HL-60 (cell line): ENCODE data around the gene CCDC93.

Experiments used
- DNase-seq, 2 experiments: peaks; one replicate each; pipeline ENCODE4 v3.0.0-alpha.2; 2010 to 2020; ENCODE audit warnings: low read depth in 1 of 2, low spot score in 1 of 2
- H3K27ac ChIP-seq: fragments of 250-450 bp; sonication (Bioruptor Pico); replicated peaks from 2 replicates; pipeline ENCODE4 v1.5.1; 2020; ENCODE audit warnings: mild to moderate bottlenecking, moderate library complexity
- H3K27me3 ChIP-seq: fragments of 250-450 bp; sonication (Bioruptor Pico); 2 replicates; pipeline ENCODE4 v1.5.1; 2021; ENCODE audit warnings: mild to moderate bottlenecking, moderate library complexity; ENCODE audit not compliant: insufficient read depth, poor library complexity, severe bottlenecking
- H3K4me3 ChIP-seq: replicated peaks from 2 replicates; pipeline ENCODE4 v1.5.1; 2011; ENCODE audit warnings: mild to moderate bottlenecking, control low read depth, low read length; ENCODE audit not compliant: insufficient read depth
- GABPA ChIP-seq: IDR thresholded peaks from 2 replicates; pipeline ENCODE4 v1.6.1; 2012; ENCODE audit warnings: low read depth
- POLR2AphosphoS5 ChIP-seq: IDR thresholded peaks from 2 replicates; pipeline ENCODE4 v1.6.1; 2012; ENCODE audit warnings: low read depth
- REST ChIP-seq: IDR thresholded peaks from 2 replicates; pipeline ENCODE4 v1.6.1; 2012; ENCODE audit warnings: low read depth; ENCODE audit not compliant: insufficient replicate concordance
- SPI1 ChIP-seq: IDR thresholded peaks from 2 replicates; pipeline ENCODE4 v1.6.1; 2012; ENCODE audit warnings: low read depth, mild to moderate bottlenecking, borderline replicate concordance
- TF ChIP-seq, protein P1 (sequence below): IDR thresholded peaks from one replicate; pipeline ENCODE4 v1.5.1; 2011; ENCODE audit warnings: low read length, control low read depth, inconsistent platforms; ENCODE audit not compliant: insufficient read depth

The CCDC93 gene

DNA sequence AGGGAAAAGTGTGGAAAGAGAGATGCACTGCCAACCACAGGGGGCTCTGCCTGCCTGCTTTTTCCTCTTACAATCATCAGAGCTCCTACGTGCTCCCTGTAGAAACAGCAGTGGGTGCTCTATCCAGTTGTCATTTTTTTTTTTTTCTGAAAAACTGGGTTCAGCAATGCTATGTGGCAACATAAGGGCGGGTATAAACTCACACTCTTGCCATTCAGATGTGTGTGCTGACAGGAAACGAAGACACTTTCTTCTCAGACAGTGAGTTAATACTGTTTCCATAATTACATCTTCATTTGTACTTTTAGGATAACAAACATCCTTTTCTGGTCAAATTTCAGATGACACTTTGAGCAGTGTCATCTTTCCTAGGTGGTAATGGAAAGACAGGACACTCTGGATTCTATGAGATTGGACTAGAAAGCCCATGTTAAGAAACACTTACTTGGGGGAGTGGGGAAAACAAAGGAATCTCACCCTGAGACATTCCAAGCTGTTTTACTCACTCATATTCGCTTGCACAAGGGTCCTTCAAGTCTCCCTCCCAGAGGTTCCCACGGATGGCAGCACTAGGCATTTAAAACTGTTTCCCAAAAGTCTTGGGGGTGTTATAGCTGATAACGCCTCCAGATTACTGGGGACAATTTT is 41.3 kb downstream of the CCDC93 start:
- Histone ChIP-seq H3K27me3 (no peaks in the 10 kb centered on the region), H3K4me3 (no peak overlapping the region), H3K27ac (no peak overlapping the region)
- DNase-seq: no peak
- TF ChIP-seq SPI1: no peak

DNA sequence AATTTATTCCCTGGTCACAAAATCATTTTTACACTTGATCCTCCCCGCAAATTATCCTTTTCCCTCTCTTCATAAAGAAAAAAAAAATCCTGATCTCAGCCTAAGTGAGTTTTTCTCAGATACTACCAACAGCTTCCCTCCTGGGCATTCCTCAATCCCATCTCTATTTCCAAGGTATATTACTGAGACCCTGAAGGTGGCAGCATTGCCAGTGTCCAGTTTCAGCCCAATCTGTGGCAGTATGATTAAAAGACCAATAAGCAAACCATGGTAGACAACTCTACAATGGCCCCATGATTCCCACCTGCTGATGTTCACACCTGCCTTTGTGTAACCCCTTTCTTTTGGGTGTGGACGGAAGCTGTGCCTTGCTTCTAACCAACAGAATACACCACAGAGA is 45.1 kb downstream of the CCDC93 start:
- DNase-seq: no peak
- no peak overlapping the region for H3K27ac ChIP-seq
- H3K27me3 ChIP-seq: no peaks in the 10 kb centered on the region
- no peak overlapping the region for H3K4me3 ChIP-seq
- TF ChIP-seq, protein P1, sequence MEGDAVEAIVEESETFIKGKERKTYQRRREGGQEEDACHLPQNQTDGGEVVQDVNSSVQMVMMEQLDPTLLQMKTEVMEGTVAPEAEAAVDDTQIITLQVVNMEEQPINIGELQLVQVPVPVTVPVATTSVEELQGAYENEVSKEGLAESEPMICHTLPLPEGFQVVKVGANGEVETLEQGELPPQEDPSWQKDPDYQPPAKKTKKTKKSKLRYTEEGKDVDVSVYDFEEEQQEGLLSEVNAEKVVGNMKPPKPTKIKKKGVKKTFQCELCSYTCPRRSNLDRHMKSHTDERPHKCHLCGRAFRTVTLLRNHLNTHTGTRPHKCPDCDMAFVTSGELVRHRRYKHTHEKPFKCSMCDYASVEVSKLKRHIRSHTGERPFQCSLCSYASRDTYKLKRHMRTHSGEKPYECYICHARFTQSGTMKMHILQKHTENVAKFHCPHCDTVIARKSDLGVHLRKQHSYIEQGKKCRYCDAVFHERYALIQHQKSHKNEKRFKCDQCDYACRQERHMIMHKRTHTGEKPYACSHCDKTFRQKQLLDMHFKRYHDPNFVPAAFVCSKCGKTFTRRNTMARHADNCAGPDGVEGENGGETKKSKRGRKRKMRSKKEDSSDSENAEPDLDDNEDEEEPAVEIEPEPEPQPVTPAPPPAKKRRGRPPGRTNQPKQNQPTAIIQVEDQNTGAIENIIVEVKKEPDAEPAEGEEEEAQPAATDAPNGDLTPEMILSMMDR: no peak
- TF ChIP-seq SPI1: no peak
- no peak for TF ChIP-seq POLR2AphosphoS5
- no peak for TF ChIP-seq REST
- TF ChIP-seq GABPA: no peak

- H3K4me3 ChIP-seq: no peak overlapping the region
- no peaks in the 10 kb centered on the region for H3K27me3 ChIP-seq
- H3K27ac ChIP-seq: no peak overlapping the region
- no peak for DNase-seq
- TF ChIP-seq, protein P1: no peak
- TF ChIP-seq REST: no peak
- TF ChIP-seq SPI1: no peak
- no peak for TF ChIP-seq GABPA
- no peak for TF ChIP-seq POLR2AphosphoS5
These were observed 45.7 kb downstream of the CCDC93 start for GRCh38 chr2:117967977-117968718.

DNA sequence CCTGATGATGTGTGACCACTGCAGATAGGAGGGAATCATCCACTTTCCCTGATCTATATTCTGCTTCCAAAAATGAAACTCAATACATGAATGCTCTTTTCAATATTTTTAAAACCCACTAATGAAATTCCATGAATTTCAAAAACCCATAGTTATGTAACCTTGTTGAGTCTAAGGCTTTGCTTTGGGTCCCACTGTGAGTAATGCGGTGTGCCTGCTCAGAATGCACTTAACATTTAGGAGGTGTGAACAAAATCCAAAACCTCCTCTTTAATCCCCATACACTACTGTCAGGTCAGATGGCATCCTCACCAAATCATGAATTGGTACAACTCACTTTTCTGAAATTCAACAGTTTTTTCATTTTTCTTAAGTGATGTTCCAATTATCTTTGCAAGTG is 50.4 kb downstream of the CCDC93 start:
- no peak for DNase-seq
- Histone ChIP-seq H3K27ac (no peak overlapping the region), H3K4me3 (no peak overlapping the region), H3K27me3 (no peaks in the 10 kb centered on the region)
- TF ChIP-seq SPI1: no peak
- no peak for TF ChIP-seq REST
- TF ChIP-seq GABPA: no peak
- TF ChIP-seq, protein P1: no peak
- TF ChIP-seq POLR2AphosphoS5: no peak
